ENCODE data around the gene CDO1.

- TF ChIP-seq, protein P1, sequence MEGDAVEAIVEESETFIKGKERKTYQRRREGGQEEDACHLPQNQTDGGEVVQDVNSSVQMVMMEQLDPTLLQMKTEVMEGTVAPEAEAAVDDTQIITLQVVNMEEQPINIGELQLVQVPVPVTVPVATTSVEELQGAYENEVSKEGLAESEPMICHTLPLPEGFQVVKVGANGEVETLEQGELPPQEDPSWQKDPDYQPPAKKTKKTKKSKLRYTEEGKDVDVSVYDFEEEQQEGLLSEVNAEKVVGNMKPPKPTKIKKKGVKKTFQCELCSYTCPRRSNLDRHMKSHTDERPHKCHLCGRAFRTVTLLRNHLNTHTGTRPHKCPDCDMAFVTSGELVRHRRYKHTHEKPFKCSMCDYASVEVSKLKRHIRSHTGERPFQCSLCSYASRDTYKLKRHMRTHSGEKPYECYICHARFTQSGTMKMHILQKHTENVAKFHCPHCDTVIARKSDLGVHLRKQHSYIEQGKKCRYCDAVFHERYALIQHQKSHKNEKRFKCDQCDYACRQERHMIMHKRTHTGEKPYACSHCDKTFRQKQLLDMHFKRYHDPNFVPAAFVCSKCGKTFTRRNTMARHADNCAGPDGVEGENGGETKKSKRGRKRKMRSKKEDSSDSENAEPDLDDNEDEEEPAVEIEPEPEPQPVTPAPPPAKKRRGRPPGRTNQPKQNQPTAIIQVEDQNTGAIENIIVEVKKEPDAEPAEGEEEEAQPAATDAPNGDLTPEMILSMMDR (conservative IDR thresholded peaks at IDR 0.05; ENCODE audit: low read depth in 2 of 2) = no peak
- TF ChIP-seq POLR2AphosphoS5 (IDR thresholded peaks at IDR 0.05; ENCODE audit: low read depth) (no peak), NANOG (IDR thresholded peaks at IDR 0.05; ENCODE audit: borderline replicate concordance) (no peak), REST (IDR thresholded peaks at IDR 0.05; ENCODE audit: unreplicated experiment) (no peak), EZH2phosphoT487 (IDR thresholded peaks at IDR 0.05; ENCODE audit: unreplicated experiment) (no peak), CREB1 (CRISPR knock-in tag; IDR thresholded peaks at IDR 0.05; ENCODE audit: low read depth) (no peak), EZH2 (IDR thresholded peaks at IDR 0.05; ENCODE audit: low read depth, unreplicated experiment) (no peak)
These were observed 20.8 kb downstream of the CDO1 start for GRCh38 chr5:115795700-115796099.

Measured in GM23338 (cell line).